Esophagus muscularis mucosa (tissue), 4 donors: ENCODE results near the gene TGM5. TPM values are rescaled to one million over a fixed set of nuclear protein-coding genes. Genes with fewer than 3 reads are reported as not detected.

ENCODE experiments used
- DNase-seq: peaks from one replicate; pipeline ENCODE4 v3.0.0-alpha.2; 2017; ENCODE audit errors: extremely low spot score
- H3K27ac ChIP-seq, 4 donors: fragments of 200-600 bp; sonication (generic); replicated peaks in 1 of 4; 1 replicate in 3 of 4; 2 replicates in 1 of 4; pipeline ENCODE4 v1.5.1; 2016 to 2019; ENCODE audit warnings: mild to moderate bottlenecking in 1 of 4
- H3K27me3 ChIP-seq, 4 donors: fragments of 200-600 bp; sonication (generic); one replicate each; pipeline versions ENCODE4 v1.5.1 to v1.6.0; 2016 to 2019
- H3K36me3 ChIP-seq, 4 donors: fragments of 200-600 bp; sonication (generic); one replicate each; pipeline ENCODE4 v1.5.1; 2016 to 2019
- H3K4me1 ChIP-seq, 4 donors: fragments of 200-600 bp; sonication (generic); one replicate each; pipeline ENCODE4 v1.5.1; 2016 to 2019
- H3K4me3 ChIP-seq, 4 donors: fragments of 200-600 bp; sonication (generic); 1 replicate in 2 of 4; 2 replicates in 2 of 4; pipeline ENCODE4 v1.5.1; 2016 to 2019; ENCODE audit warnings: mild to moderate bottlenecking in 4 of 4, moderate library complexity in 1 of 4
- H3K9me3 ChIP-seq, 4 donors: fragments of 200-600 bp; sonication (generic); 1 replicate in 3 of 4; 2 replicates in 1 of 4; pipeline ENCODE4 v1.5.1; 2016 to 2019
- EP300 ChIP-seq: sonication (generic); formaldehyde crosslinking; IDR thresholded peaks from one replicate; pipeline ENCODE4 v1.6.1; 2017; ENCODE audit warnings: antibody characterized with exemption
- POLR2A ChIP-seq: fragments of 450-650 bp; IDR thresholded peaks from one replicate; pipeline ENCODE4 v1.6.1; 2017; ENCODE audit warnings: antibody characterized with exemption, moderate library complexity, mild to moderate bottlenecking, low read depth
- POLR2AphosphoS5 ChIP-seq, 2 donors: sonication (generic); formaldehyde crosslinking; IDR thresholded peaks; one replicate each; pipeline ENCODE4 v1.6.1; 2017; ENCODE audit warnings: antibody characterized with exemption in 2 of 2
- WGBS: methylation state at CpG from one replicate; pipeline ENCODE4 v1.1.5; 2018; 5-methylcytosine and 5-hydroxymethylcytosine counted together
- intact Hi-C: fragments of 100-400 bp; cut with DNase I; formaldehyde crosslinking; loops from one replicate; pipeline ENCODE4 v1.15.1; 2023
- total RNA-seq, 4 donors: library from RNA; depleted of rRNA; stranded (reverse); fragments of >200 nt; gene quantifications; one replicate each; pipeline versions ENCODE4 v1.1.0 to v1.2.1, GENCODE V29; 2016
- TF ChIP-seq, protein P1 (sequence below), 3 experiments: fragments of 200-600 bp in 2 of 3; fragments of 450-650 bp in 1 of 3; sonication (generic) in 2 of 3; IDR thresholded peaks; one replicate each; pipeline ENCODE4 v1.5.1; 2017 to 2019; ENCODE audit warnings: antibody characterized with exemption in 3 of 3, mild to moderate bottlenecking in 2 of 3, moderate library complexity in 1 of 3

Gene TGM5
- total RNA-seq, 4 donors from 2014 or later: under 0.01 to 0.91 (median 0.25) TPM

DNA sequence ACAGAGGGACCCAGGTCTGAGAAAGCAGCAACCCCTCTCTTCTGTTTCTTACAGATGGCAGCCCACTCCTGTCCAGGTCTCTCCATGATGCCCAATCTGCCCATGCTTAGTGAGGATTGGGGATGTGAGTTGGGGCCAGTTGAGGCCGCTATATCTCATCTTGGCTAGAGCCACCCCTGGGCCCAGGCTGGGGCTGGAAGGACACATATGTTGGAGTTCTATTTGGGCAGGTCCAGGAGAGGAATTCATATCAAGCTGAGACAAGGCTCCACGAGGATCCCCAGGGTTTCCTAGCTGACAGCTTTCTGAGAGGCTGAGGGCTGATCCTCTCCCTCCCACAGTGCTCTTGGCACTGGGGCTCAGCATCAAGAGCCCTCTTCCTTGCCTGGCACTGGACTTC, 11.4 kb downstream of the TGM5 start:
- H3K4me3 ChIP-seq: no peak overlapping the region
- no peak for DNase-seq
- intact Hi-C loops: no loop called here
- no peaks in the 10 kb centered on the region for H3K4me1 ChIP-seq
- no peaks in the 10 kb centered on the region for H3K9me3 ChIP-seq
- WGBS: 70% methylated on average over 2 of the region's 2 CpGs
- no peaks in the 10 kb centered on the region for H3K36me3 ChIP-seq
- TF ChIP-seq POLR2A: no peak
- TF ChIP-seq, protein P1, sequence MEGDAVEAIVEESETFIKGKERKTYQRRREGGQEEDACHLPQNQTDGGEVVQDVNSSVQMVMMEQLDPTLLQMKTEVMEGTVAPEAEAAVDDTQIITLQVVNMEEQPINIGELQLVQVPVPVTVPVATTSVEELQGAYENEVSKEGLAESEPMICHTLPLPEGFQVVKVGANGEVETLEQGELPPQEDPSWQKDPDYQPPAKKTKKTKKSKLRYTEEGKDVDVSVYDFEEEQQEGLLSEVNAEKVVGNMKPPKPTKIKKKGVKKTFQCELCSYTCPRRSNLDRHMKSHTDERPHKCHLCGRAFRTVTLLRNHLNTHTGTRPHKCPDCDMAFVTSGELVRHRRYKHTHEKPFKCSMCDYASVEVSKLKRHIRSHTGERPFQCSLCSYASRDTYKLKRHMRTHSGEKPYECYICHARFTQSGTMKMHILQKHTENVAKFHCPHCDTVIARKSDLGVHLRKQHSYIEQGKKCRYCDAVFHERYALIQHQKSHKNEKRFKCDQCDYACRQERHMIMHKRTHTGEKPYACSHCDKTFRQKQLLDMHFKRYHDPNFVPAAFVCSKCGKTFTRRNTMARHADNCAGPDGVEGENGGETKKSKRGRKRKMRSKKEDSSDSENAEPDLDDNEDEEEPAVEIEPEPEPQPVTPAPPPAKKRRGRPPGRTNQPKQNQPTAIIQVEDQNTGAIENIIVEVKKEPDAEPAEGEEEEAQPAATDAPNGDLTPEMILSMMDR (IDR thresholded peaks at IDR 0.05): no peak
- no peak for TF ChIP-seq POLR2AphosphoS5 (IDR thresholded peaks at IDR 0.05)
- TF ChIP-seq EP300: no peak
- H3K27me3 ChIP-seq: peaks cover 0 to 6% (median 0%) of the 10 kb centered on the region in 4 donors
- no peak overlapping the region for H3K27ac ChIP-seq

DNA sequence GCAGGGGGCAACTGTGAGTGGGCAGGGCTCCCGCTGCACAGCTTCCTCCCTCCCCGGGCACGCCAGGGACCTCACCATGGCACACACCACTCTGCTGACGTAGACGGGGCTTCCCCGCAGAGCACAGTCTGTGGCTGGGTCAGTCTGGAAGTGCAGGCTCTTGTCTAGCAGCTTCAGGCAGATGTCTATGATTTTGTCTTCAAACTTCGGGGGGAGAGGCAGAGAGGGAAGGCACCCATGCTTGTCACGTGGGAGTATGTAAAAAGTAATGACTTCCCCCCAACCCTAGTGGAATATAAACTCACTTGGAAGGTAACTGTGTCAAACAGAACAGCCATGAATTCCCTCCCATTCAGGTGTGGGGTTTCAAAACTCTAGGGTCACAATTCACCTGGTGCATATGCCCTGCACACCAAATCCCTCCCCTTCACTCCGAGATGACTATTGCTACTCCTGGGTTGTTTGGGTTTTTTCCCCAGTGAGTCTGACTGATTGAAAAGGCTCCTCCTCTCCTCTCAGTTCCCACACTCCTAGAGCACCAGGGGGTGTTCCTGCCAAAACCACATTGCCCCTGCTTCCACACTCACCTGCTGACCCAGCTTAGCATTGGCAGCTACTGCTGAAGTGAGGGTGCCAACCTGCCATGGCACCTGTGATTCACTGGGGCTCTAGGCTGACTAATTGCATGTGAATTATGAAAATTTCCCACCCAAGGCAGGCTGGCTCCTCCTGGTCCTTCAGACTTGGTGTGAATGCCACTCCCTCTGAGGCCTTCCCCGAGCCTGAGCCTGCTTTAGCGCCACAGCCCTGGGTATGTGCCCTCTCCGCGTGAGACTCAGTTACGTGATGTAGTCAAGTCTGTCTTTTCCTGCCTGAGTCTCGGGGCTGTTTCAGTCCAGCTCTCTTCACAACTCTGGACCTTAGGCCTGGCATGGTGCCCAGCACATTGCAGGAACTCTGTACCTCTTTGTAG, 13.0 kb downstream of the TGM5 start:
- no peak for TF ChIP-seq POLR2AphosphoS5 (IDR thresholded peaks at IDR 0.05)
- no peak for TF ChIP-seq EP300
- TF ChIP-seq POLR2A: no peak
- TF ChIP-seq, protein P1 (IDR thresholded peaks at IDR 0.05): no peak
- no peak for DNase-seq

DNA sequence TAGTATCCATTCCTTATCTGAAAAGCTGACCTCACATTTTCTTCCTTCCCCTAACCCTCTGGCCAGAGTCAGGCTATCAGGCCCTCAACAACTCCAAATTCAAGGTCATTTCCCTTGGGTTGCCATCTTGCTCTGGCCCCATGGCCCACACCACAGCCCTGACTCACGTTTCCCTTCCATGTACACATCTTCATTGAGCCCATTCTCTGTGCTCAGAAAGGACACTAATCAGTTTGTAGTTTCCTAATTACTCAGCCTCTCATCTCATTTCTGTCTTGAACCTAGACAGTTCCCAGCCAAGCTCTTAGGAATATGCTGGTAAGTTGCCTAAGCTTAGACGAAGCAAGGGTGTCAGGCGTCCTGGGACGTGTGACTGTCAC, 14.9 kb downstream of the TGM5 start:
- TF ChIP-seq POLR2AphosphoS5 (IDR thresholded peaks at IDR 0.05): no peak
- TF ChIP-seq, protein P1 (IDR thresholded peaks at IDR 0.05): no peak
- TF ChIP-seq EP300: no peak
- TF ChIP-seq POLR2A: no peak
- Histone ChIP-seq H3K4me3 (no peak overlapping the region), H3K9me3 (no peaks in the 10 kb centered on the region), H3K27me3 (peaks cover 0 to 6% (median 0%) of the 10 kb centered on the region in 4 donors), H3K4me1 (no peaks in the 10 kb centered on the region), H3K36me3 (no peaks in the 10 kb centered on the region), H3K27ac (no peak overlapping the region)
- intact Hi-C loops: no loop called here
- WGBS: 86% methylated on average over 4 of the region's 4 CpGs
- no peak for DNase-seq

More for the DNA sequence above, 13.0 kb downstream of the TGM5 start:
- intact Hi-C loops: no loop called here
- WGBS: 63% methylated on average over 14 of the region's 15 CpGs
- H3K36me3 ChIP-seq: no peaks in the 10 kb centered on the region
- H3K4me1 ChIP-seq: no peaks in the 10 kb centered on the region
- H3K27ac ChIP-seq: no peak overlapping the region
- H3K4me3 ChIP-seq: no peak overlapping the region
- no peaks in the 10 kb centered on the region for H3K9me3 ChIP-seq
- H3K27me3 ChIP-seq: peaks cover 0 to 6% (median 0%) of the 10 kb centered on the region in 4 donors

DNA sequence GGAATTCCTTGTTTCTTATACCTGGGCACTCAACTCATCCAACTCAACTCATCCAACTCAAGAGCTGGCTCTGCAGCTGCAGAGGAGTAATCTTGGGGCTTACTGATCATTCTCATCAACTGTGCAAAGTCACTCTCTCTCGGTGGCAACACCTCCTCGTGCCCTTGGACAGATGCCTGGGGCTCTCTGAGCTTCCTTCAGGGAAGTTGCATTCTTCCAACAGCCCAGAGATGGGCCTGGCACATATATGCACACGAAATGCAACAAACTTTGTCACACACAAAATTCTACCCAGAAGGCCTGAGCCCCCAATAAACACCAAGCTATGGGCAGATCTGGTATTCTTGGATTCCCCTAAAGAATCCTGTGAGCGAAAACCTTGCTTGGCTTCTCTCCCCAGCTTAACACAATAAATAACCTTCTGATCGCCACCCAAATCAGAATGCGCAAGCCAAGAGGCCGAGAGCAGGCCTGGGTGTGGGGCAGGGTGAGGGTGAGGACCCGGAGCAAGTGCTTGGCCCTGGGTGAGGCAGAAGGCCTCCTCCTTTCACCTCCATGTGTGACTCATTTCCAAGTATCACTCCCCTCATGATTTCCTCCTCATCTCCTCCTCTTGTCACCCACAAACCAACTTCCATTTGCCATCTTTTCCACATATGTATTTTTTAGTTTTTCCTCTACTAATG, 15.4 kb downstream of the TGM5 start:
- no peak overlapping the region for H3K27ac ChIP-seq
- no peaks in the 10 kb centered on the region for H3K36me3 ChIP-seq
- 88% methylated on average over 8 of the region's 8 CpGs for WGBS
- TF ChIP-seq POLR2AphosphoS5 (IDR thresholded peaks at IDR 0.05): no peak
- no peak for TF ChIP-seq EP300
- no peak for TF ChIP-seq POLR2A
- TF ChIP-seq, protein P1 (IDR thresholded peaks at IDR 0.05): no peak
- no peak overlapping the region for H3K4me3 ChIP-seq
- H3K9me3 ChIP-seq: no peaks in the 10 kb centered on the region
- DNase-seq: no peak
- intact Hi-C loops: no loop called here
- no peaks in the 10 kb centered on the region for H3K4me1 ChIP-seq
- H3K27me3 ChIP-seq: peaks cover 0 to 6% (median 0%) of the 10 kb centered on the region in 4 donors
